Gastrocnemius medialis (tissue), 4 donors: ENCODE measurements around the gene COA3. TPM values are rescaled to one million over a fixed set of nuclear protein-coding genes. Genes with fewer than 3 reads are reported as not detected.
A peak's percentile ranks its signal among the peaks of the same experiment; 100 is the strongest.

ENCODE experiments used
- ATAC-seq, 2 donors: fragments of 150-250 bp; one replicate each; pipeline ENCODE4 v1.9.1; 2016
- DNase-seq, 2 donors: peaks; one replicate each; pipeline ENCODE4 v3.0.0-alpha.2; 2019
- H3K27ac ChIP-seq, 4 donors: fragments of 200-600 bp; sonication (generic); 1 replicate in 1 of 4; 2 replicates in 3 of 4; pipeline ENCODE4 v1.5.1; 2016 to 2018; ENCODE audit warnings: mild to moderate bottlenecking in 2 of 4, moderate library complexity in 1 of 4
- H3K27me3 ChIP-seq, 3 donors: fragments of 200-600 bp; sonication (generic) in 2 of 3; 1 replicate in 1 of 3; 2 replicates in 2 of 3; pipeline versions ENCODE4 v1.5.1 to v1.6.0; 2016 to 2019; ENCODE audit warnings: mild to moderate bottlenecking in 1 of 3, moderate library complexity in 1 of 3
- H3K36me3 ChIP-seq, 2 donors: fragments of 200-600 bp; sonication (generic) in 1 of 2; one replicate each; pipeline ENCODE4 v1.5.1; 2017 to 2018
- H3K4me1 ChIP-seq, 2 donors: fragments of 200-600 bp; sonication (generic) in 1 of 2; one replicate each; pipeline ENCODE4 v1.5.1; 2016 to 2017; ENCODE audit warnings: mild to moderate bottlenecking in 2 of 2
- H3K4me3 ChIP-seq, 4 donors: fragments of 200-600 bp; sonication (generic) in 3 of 4; 1 replicate in 1 of 4; 2 replicates in 3 of 4; pipeline ENCODE4 v1.5.1; 2016 to 2019; ENCODE audit warnings: mild to moderate bottlenecking in 2 of 4
- H3K9me3 ChIP-seq, 3 donors: fragments of 200-600 bp; sonication (generic) in 2 of 3; 1 replicate in 1 of 3; 2 replicates in 2 of 3; pipeline ENCODE4 v1.5.1; 2016 to 2019
- CTCF ChIP-seq, 5 experiments: fragments of 450-650 bp in 3 of 5; fragments of 200-600 bp in 2 of 5; sonication (generic) in 2 of 5; IDR thresholded peaks in 4 of 5; conservative IDR thresholded peaks in 1 of 5; 1 replicate in 4 of 5; 2 replicates in 1 of 5; pipeline ENCODE4 v1.5.1; 2016 to 2019; ENCODE audit warnings: antibody characterized with exemption in 5 of 5, mild to moderate bottlenecking in 3 of 5, moderate library complexity in 3 of 5
- POLR2A ChIP-seq, 2 donors: fragments of 450-650 bp; IDR thresholded peaks; one replicate each; pipeline ENCODE4 v1.6.1; 2017; ENCODE audit warnings: antibody characterized with exemption in 2 of 2, mild to moderate bottlenecking in 2 of 2, moderate library complexity in 2 of 2
- in situ Hi-C, 4 donors: fragments of 200-750 bp; cut with MboI; loops; one replicate each; pipeline versions ENCODE4 v1.15.0 to v1.8.0; 2017; ENCODE audit warnings: low sequenced_read_pairs in 4 of 4
- intact Hi-C: fragments of 100-400 bp; cut with DNase I; formaldehyde crosslinking; loops from one replicate; pipeline ENCODE4 v1.15.1; 2023; ENCODE audit warnings: low total_unique reads
- total RNA-seq, 4 donors: library from RNA; depleted of rRNA; stranded (reverse); fragments of >200 nt; gene quantifications; one replicate each; pipeline versions ENCODE4 v1.1.0 to v1.2.3, GENCODE V29; 2016

COA3 gene
- total RNA-seq, 4 donors from 2014 or later = 76.2 to 104 (median 86.8) TPM

GRCh38 chr17:42845556-42845917 lies 47.0 kb upstream of the COA3 start:
- no peak overlapping the region for H3K27ac ChIP-seq
- peaks cover 0 to 48% of the 10 kb centered on the region in 2 donors for H3K36me3 ChIP-seq
- no peaks in the 10 kb centered on the region for H3K9me3 ChIP-seq
- H3K4me3 ChIP-seq = no peak overlapping the region
- H3K4me1 ChIP-seq = peaks cover 0 to 3% of the 10 kb centered on the region in 2 donors
- in situ Hi-C loops (loop anchor here in 1 of 4 donors (10.0 kb wide), 1 partner anchor 79 kb away; no protein-coding TSS in a partner anchor), intact Hi-C loops (no loop called here)
- H3K27me3 ChIP-seq = no peaks in the 10 kb centered on the region
- TF ChIP-seq POLR2A (IDR thresholded peaks at IDR 0.05) (no peak), CTCF (IDR thresholded peaks at IDR 0.05 in 4 of 5, conservative IDR thresholded peaks at IDR 0.05 in 1 of 5) (no peak)
- DNase-seq (no peak), ATAC-seq (no peak)

- no peaks in the 10 kb centered on the region for H3K9me3 ChIP-seq
- no peak overlapping the region for H3K4me3 ChIP-seq
- DNase-seq (no peak), ATAC-seq (no peak)
- H3K27ac ChIP-seq = no peak overlapping the region
- peaks cover 0 to 54% of the 10 kb centered on the region in 2 donors for H3K36me3 ChIP-seq
- no peak for TF ChIP-seq POLR2A (IDR thresholded peaks at IDR 0.05)
- TF ChIP-seq CTCF (IDR thresholded peaks at IDR 0.05 in 4 of 5, conservative IDR thresholded peaks at IDR 0.05 in 1 of 5) = no peak
- in situ Hi-C loops (loop anchor here (5.0 to 10.0 kb wide), 3 partner anchors 80 to 92 kb away; no protein-coding TSS in a partner anchor), intact Hi-C loops (no loop called here)
- H3K4me1 ChIP-seq = no peaks in the 10 kb centered on the region
- H3K27me3 ChIP-seq = no peaks in the 10 kb centered on the region
Observed at GRCh38 chr17:42844761-42845555, 46.5 kb upstream of the COA3 start.

- Histone ChIP-seq H3K9me3 (no peaks in the 10 kb centered on the region), H3K27ac (no peak within 1 kb of the TSS), H3K36me3 (peaks cover 0 to 61% of the 10 kb centered on the region in 2 donors), H3K27me3 (no peaks in the 10 kb centered on the region), H3K4me1 (no peaks in the 10 kb centered on the region), H3K4me3 (no peak within 1 kb of the TSS)
- DNase-seq (no peak), ATAC-seq (no peak)
- intact Hi-C loops = no loop called here
- no peak for TF ChIP-seq CTCF (IDR thresholded peaks at IDR 0.05 in 4 of 5, conservative IDR thresholded peaks at IDR 0.05 in 1 of 5)
- no peak for TF ChIP-seq POLR2A (IDR thresholded peaks at IDR 0.05)
- in situ Hi-C loops = loop anchor here (5.0 to 10.0 kb wide), 3 partner anchors 81 to 93 kb away; no protein-coding TSS in a partner anchor
Observed at GRCh38 chr17:42844271-42844670, 45.8 kb upstream of the COA3 start, which contains the start of gene AOC2. Gene AOC2 (plus strand): TSS chr17:42844580. CDS start chr17:42844627, 47 bp downstream.

GRCh38 chr17:42843358-42843934 lies 44.9 kb upstream of the COA3 start:
- TF ChIP-seq CTCF (IDR thresholded peaks at IDR 0.05 in 4 of 5, conservative IDR thresholded peaks at IDR 0.05 in 1 of 5) (peak; percentile 83 to 91 (median 89)), POLR2A (IDR thresholded peaks at IDR 0.05) (no peak)
- no peak overlapping the region for H3K4me3 ChIP-seq
- peaks cover 0 to 69% of the 10 kb centered on the region in 2 donors for H3K36me3 ChIP-seq
- intact Hi-C loops = loop anchor here (1.0 to 2.0 kb wide), 3 partner anchors 85 to 155 kb away; partner anchors contain the start of gene RPL27
- no peaks in the 10 kb centered on the region for H3K4me1 ChIP-seq
- ATAC-seq (peak; percentile 58 to 83), DNase-seq (no peak)
- no peak overlapping the region for H3K27ac ChIP-seq
- in situ Hi-C loops = loop anchor here (5.0 to 10.0 kb wide), 3 partner anchors 81 to 94 kb away; no protein-coding TSS in a partner anchor
- no peaks in the 10 kb centered on the region for H3K9me3 ChIP-seq
- H3K27me3 ChIP-seq = no peaks in the 10 kb centered on the region
